ENCODE results near the gene FBXO27. TPM values are rescaled to one million over a fixed set of nuclear protein-coding genes. Genes with fewer than 3 reads are reported as not detected.

The FBXO27 gene
- total and polyA plus RNA-seq, 4 donors: 2.1 to 5.0 (median 3.7) TPM

DNA sequence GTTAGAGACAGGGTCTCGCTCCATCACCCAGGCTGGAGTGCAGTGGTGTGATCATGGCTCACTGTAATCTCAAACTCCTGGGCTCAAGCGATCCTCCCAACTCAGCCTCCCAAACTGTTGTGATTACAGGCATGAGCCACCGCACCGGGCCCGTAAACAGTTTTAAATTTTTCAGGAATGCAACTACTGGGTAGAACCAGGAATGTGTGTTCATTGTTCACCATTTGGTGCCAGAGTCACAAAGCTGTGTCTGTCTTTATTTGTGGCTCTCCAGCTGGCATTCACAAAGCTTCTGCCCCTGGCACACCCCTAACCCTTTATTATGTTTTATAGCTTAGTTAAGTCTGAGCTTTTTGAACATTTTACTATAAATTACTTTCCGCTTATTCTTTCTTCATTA, 32.1 kb upstream of the FBXO27 start:
- Histone ChIP-seq H3K27me3 (ENCODE audit: control insufficient read depth in 4 of 4, insufficient read depth in 4 of 4, low read length in 3 of 4) (no peaks in the 10 kb centered on the region), H3K4me3 (ENCODE audit: low read depth in 1 of 3, low read length in 3 of 3) (no peak overlapping the region), H3K36me3 (ENCODE audit: control insufficient read depth in 4 of 4, insufficient read depth in 3 of 4, low read depth in 1 of 4, low read length in 3 of 4) (no peaks in the 10 kb centered on the region), H3K9me3 (ENCODE audit: control insufficient read depth in 4 of 4, low read length in 3 of 4) (no peaks in the 10 kb centered on the region), H3K9ac (ENCODE audit: low read depth in 1 of 2, low read length in 2 of 2) (no peak overlapping the region), H3K27ac (ENCODE audit: low read depth in 1 of 2, low read length in 2 of 2) (no peak overlapping the region), H3K4me1 (ENCODE audit: control insufficient read depth in 4 of 4, insufficient read depth in 4 of 4, low read length in 3 of 4) (no peaks in the 10 kb centered on the region)
- TF ChIP-seq HNF4G (IDR thresholded peaks at IDR 0.05): no peak
- TF ChIP-seq SP1 (IDR thresholded peaks at IDR 0.05): no peak
- TF ChIP-seq, protein P1, sequence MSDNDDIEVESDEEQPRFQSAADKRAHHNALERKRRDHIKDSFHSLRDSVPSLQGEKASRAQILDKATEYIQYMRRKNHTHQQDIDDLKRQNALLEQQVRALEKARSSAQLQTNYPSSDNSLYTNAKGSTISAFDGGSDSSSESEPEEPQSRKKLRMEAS (IDR thresholded peaks at IDR 0.05): no peak
- TF ChIP-seq HNF4A (conservative IDR thresholded peaks at IDR 0.05): no peak
- TF ChIP-seq NR2F2 (IDR thresholded peaks at IDR 0.05): no peak
- TF ChIP-seq EGR1 (IDR thresholded peaks at IDR 0.05; ENCODE audit: low read depth in 2 of 2): no peak
- TF ChIP-seq, protein P2, sequence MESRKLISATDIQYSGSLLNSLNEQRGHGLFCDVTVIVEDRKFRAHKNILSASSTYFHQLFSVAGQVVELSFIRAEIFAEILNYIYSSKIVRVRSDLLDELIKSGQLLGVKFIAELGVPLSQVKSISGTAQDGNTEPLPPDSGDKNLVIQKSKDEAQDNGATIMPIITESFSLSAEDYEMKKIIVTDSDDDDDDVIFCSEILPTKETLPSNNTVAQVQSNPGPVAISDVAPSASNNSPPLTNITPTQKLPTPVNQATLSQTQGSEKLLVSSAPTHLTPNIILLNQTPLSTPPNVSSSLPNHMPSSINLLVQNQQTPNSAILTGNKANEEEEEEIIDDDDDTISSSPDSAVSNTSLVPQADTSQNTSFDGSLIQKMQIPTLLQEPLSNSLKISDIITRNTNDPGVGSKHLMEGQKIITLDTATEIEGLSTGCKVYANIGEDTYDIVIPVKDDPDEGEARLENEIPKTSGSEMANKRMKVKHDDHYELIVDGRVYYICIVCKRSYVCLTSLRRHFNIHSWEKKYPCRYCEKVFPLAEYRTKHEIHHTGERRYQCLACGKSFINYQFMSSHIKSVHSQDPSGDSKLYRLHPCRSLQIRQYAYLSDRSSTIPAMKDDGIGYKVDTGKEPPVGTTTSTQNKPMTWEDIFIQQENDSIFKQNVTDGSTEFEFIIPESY (IDR thresholded peaks at IDR 0.05): no peak
- no peak for DNase-seq (ENCODE audit: low spot score)
- WGBS: 95% methylated on average over 6 of the region's 6 CpGs

DNA sequence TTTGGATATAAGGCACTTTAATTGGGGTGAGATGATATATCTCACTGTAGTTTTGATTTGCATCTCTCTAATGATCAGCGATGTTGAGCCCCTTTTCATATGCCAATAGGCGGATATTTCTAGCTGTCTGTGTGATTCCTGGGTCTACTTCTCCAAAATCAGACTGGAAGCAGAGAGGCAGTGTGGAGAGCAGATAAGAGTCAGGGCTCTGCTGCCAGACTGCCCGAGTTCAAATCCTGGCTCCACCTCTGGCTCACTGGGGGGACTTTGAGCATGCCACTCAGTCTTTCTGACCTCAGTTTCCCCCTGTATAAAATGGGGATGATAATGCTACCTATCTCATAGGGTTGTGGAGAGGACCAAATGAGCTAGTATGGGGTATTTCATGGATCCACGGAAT, 27.8 kb upstream of the FBXO27 start:
- Histone ChIP-seq H3K27ac (ENCODE audit: low read depth in 1 of 2, low read length in 2 of 2) (no peak overlapping the region), H3K27me3 (ENCODE audit: control insufficient read depth in 4 of 4, insufficient read depth in 4 of 4, low read length in 3 of 4) (no peaks in the 10 kb centered on the region), H3K4me3 (ENCODE audit: low read depth in 1 of 3, low read length in 3 of 3) (no peak overlapping the region), H3K9ac (ENCODE audit: low read depth in 1 of 2, low read length in 2 of 2) (no peak overlapping the region), H3K9me3 (ENCODE audit: control insufficient read depth in 4 of 4, low read length in 3 of 4) (no peaks in the 10 kb centered on the region), H3K4me1 (ENCODE audit: control insufficient read depth in 4 of 4, insufficient read depth in 4 of 4, low read length in 3 of 4) (no peaks in the 10 kb centered on the region), H3K36me3 (ENCODE audit: control insufficient read depth in 4 of 4, insufficient read depth in 3 of 4, low read depth in 1 of 4, low read length in 3 of 4) (no peaks in the 10 kb centered on the region)
- no peak for TF ChIP-seq RXRA (IDR thresholded peaks at IDR 0.05)
- TF ChIP-seq SP1 (IDR thresholded peaks at IDR 0.05): no peak
- TF ChIP-seq, protein P1 (IDR thresholded peaks at IDR 0.05): no peak
- no peak for TF ChIP-seq HNF4A (conservative IDR thresholded peaks at IDR 0.05)
- TF ChIP-seq HNF4G (IDR thresholded peaks at IDR 0.05): no peak
- TF ChIP-seq JUND (IDR thresholded peaks at IDR 0.05): no peak
- TF ChIP-seq, protein P3, sequence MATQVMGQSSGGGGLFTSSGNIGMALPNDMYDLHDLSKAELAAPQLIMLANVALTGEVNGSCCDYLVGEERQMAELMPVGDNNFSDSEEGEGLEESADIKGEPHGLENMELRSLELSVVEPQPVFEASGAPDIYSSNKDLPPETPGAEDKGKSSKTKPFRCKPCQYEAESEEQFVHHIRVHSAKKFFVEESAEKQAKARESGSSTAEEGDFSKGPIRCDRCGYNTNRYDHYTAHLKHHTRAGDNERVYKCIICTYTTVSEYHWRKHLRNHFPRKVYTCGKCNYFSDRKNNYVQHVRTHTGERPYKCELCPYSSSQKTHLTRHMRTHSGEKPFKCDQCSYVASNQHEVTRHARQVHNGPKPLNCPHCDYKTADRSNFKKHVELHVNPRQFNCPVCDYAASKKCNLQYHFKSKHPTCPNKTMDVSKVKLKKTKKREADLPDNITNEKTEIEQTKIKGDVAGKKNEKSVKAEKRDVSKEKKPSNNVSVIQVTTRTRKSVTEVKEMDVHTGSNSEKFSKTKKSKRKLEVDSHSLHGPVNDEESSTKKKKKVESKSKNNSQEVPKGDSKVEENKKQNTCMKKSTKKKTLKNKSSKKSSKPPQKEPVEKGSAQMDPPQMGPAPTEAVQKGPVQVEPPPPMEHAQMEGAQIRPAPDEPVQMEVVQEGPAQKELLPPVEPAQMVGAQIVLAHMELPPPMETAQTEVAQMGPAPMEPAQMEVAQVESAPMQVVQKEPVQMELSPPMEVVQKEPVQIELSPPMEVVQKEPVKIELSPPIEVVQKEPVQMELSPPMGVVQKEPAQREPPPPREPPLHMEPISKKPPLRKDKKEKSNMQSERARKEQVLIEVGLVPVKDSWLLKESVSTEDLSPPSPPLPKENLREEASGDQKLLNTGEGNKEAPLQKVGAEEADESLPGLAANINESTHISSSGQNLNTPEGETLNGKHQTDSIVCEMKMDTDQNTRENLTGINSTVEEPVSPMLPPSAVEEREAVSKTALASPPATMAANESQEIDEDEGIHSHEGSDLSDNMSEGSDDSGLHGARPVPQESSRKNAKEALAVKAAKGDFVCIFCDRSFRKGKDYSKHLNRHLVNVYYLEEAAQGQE (IDR thresholded peaks at IDR 0.05): no peak
- TF ChIP-seq YY1 (IDR thresholded peaks at IDR 0.05): no peak
- no peak for TF ChIP-seq RAD21 (IDR thresholded peaks at IDR 0.05)
- TF ChIP-seq GABPA (IDR thresholded peaks at IDR 0.05 in 1 of 2, conservative IDR thresholded peaks at IDR 0.05 in 1 of 2): no peak
- no peak for TF ChIP-seq NR2F2 (IDR thresholded peaks at IDR 0.05)
- no peak for TF ChIP-seq TAF1 (conservative IDR thresholded peaks at IDR 0.05)
- WGBS: 81% methylated on average over 4 of the region's 4 CpGs
- DNase-seq (ENCODE audit: low spot score): no peak
